Measurements from ENCODE around the gene CRYBA2.

CRYBA2 gene

DNA sequence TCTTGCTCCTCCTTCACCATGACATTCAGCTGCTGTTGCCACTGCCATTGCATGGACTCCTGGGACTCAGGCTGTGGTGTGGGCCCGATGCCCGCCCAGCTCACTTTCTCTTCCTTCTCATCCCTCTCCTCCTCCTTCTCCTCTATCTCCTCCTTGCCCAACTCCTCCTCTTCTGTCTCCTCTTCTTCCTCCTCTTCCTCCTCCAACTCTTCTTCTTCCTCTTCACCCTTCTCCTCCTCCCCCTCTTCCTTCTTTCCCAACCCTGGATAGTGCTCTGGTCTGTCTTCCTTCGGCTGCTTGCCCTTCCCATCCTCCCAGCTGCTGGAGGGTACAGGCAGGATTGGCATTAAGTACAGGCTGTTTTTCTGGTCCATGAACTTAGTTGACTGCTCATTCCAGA, 10.8 kb upstream of the CRYBA2 start:
- in situ Hi-C loops (cut with HindIII; ENCODE audit: low pct_ligation_motif_present, low sequenced_read_pairs): no loop called here
- Histone ChIP-seq H3K4me3 (ENCODE audit: low read depth, low read length) (no peak overlapping the region), H3K36me3 (replicated peaks) (no peaks in the 10 kb centered on the region), H3K27me3 (replicated peaks) (peaks cover 59% of the 10 kb centered on the region), H3K27ac (no peak overlapping the region)
- no peak for DNase-seq
- TF ChIP-seq, protein P1, sequence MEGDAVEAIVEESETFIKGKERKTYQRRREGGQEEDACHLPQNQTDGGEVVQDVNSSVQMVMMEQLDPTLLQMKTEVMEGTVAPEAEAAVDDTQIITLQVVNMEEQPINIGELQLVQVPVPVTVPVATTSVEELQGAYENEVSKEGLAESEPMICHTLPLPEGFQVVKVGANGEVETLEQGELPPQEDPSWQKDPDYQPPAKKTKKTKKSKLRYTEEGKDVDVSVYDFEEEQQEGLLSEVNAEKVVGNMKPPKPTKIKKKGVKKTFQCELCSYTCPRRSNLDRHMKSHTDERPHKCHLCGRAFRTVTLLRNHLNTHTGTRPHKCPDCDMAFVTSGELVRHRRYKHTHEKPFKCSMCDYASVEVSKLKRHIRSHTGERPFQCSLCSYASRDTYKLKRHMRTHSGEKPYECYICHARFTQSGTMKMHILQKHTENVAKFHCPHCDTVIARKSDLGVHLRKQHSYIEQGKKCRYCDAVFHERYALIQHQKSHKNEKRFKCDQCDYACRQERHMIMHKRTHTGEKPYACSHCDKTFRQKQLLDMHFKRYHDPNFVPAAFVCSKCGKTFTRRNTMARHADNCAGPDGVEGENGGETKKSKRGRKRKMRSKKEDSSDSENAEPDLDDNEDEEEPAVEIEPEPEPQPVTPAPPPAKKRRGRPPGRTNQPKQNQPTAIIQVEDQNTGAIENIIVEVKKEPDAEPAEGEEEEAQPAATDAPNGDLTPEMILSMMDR (IDR thresholded peaks at IDR 0.05; ENCODE audit: low read depth, low read length, missing control alignments): no peak

DNA sequence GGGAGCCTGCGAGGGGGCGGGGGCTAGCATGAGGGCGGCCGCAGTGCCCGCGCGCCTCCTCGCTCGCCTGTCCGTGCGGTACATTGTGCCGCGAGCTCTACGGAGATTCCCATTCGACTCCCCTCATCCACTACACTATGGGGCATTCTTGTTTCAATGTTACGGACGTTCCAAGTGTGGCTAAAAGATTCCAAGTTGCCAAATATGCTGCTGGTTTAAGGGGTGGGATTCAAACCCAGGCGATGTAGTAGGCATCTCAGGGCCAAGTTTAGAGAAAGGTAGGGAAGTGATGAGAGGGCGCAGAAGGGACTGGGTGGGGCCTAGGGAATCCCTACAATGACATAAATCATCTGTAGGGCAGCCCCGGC, 10.0 kb upstream of the CRYBA2 start:
- peaks cover 65% of the 10 kb centered on the region for H3K27me3 ChIP-seq (replicated peaks)
- in situ Hi-C loops (cut with HindIII; ENCODE audit: low pct_ligation_motif_present, low sequenced_read_pairs): no loop called here

DNA sequence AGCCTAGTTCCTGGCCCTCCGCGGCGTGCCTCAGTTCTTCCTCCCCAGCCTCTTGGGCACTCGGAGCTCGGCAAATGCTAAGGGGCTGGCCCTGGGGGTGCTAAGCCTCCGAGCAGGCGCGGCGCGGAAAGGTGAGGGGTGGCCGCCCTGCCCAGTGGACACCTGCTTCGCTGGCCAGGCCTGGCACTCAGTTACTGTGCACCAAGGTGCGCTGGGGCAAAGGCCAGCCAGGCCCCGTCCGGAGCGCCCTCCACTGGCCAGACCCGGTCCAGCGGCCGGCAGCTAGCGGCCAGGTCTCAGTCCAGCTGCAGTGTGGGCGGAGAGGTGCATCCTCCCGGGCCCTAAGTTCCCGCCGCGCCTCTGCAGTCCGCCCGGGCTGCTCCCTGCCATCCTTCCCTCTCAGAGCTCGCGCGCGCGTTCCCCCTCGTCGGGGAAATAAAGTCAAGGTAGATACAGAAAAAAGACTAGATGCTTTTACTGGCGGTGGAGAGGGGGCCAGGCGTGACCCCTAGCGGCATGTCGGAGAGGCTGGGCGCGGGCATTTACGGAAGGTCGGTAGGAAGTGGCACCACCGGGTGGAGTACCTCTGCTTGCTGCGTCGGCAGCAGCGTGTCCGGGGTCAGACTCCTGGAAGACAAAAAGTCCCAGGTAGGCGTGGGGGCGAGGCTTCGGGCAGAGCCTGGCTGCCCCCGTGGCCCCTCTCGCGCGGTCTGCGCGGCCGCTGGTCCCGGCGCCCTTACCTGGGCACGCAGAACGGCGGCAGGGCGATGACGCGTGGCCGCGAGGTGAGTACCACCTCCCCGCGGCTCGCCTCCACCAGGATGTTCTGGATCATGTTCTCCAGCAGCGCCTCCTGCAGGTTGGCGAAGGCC, 9.4 kb upstream of the CRYBA2 start:
- DNase-seq: peak; percentile 15
- H3K27me3 ChIP-seq (replicated peaks): peaks cover 66% of the 10 kb centered on the region
- in situ Hi-C loops (cut with HindIII; ENCODE audit: low pct_ligation_motif_present, low sequenced_read_pairs): no loop called here
- TF ChIP-seq, protein P1 (IDR thresholded peaks at IDR 0.05; ENCODE audit: low read depth, low read length, missing control alignments): peak; percentile 41
- no peak overlapping the region for H3K4me3 ChIP-seq (ENCODE audit: low read depth, low read length)
- H3K36me3 ChIP-seq (replicated peaks): no peaks in the 10 kb centered on the region
- H3K27ac ChIP-seq: no peak overlapping the region

More for the DNA sequence above, 10.0 kb upstream of the CRYBA2 start:
- DNase-seq: no peak
- Histone ChIP-seq H3K27ac (no peak overlapping the region), H3K4me3 (ENCODE audit: low read depth, low read length) (no peak overlapping the region), H3K36me3 (replicated peaks) (no peaks in the 10 kb centered on the region)
- TF ChIP-seq, protein P1 (IDR thresholded peaks at IDR 0.05; ENCODE audit: low read depth, low read length, missing control alignments): peak; percentile 44

DNA sequence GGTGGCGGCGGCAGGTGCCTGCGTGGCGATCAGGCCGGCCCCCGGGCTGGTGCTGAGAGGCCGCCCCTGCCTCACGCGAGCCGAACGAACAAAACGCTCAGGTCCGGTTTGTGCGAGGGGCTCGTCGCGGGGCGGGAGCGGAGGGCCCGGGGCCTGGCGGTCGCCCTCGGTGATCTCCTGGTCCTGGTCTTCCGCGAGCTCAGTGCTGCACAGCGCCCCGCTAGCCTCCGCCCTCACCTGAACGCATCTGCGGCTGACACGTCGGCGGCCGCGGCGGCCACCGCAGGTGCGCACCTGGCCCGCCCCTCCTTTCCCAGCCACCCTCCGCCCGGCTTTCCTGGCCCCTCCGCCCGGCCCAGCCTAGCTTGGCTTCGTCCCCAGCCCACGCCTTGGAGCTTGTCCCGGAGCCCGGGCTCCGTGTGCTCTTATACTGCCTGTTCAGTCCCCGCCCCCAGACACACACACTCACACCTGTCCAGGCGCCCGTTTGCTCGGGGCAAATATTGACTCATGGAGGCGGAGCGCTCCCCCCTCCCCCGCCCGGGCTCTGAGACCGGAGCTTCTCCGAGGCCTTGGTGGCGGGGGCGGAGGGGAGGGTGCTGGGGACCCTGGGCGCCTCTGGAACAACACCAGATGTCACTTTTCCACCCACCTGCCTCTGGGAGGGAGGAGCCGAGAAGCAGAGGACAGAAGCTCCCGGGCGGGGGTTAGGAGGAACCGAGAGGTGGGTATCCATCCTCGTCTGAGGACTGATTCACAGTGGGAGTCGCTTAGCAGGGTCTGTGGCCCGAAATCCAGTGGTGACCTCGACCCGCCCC, 8.6 kb upstream of the CRYBA2 start:
- no peak for DNase-seq
- H3K27me3 ChIP-seq (replicated peaks): peaks cover 74% of the 10 kb centered on the region
- H3K4me3 ChIP-seq (ENCODE audit: low read depth, low read length): no peak overlapping the region
- TF ChIP-seq, protein P1 (IDR thresholded peaks at IDR 0.05; ENCODE audit: low read depth, low read length, missing control alignments): no peak
- in situ Hi-C loops (cut with HindIII; ENCODE audit: low pct_ligation_motif_present, low sequenced_read_pairs): no loop called here
- H3K36me3 ChIP-seq (replicated peaks): no peaks in the 10 kb centered on the region
- no peak overlapping the region for H3K27ac ChIP-seq

DNA sequence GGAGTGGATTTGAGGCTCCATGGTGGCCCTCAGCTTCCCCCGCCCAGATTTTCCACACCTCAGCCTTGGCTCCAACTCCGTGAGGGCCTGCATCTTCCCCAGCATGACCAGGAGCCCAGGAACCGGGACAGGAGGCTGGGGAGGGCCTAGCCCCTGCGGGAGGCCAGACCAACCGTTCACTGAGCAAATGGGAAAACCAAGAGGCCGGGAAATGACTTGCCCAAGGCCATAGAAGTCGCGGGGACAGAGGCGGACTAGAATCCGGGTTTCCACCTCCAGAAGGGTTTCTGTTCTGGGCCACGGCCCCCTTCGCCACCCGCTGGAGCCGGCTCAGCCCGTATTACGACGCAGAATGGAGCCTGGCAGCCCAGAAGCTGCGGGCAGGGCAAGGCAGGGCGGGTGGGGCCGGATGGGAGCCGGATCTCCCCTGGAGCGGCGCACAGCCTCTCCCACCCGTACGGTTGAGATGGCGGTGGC, 7.9 kb upstream of the CRYBA2 start:
- no peak overlapping the region for H3K27ac ChIP-seq
- no peaks in the 10 kb centered on the region for H3K36me3 ChIP-seq (replicated peaks)
- H3K27me3 ChIP-seq (replicated peaks): peaks cover 80% of the 10 kb centered on the region
- in situ Hi-C loops (cut with HindIII; ENCODE audit: low pct_ligation_motif_present, low sequenced_read_pairs): no loop called here
- H3K4me3 ChIP-seq (ENCODE audit: low read depth, low read length): no peak overlapping the region
- no peak for DNase-seq
- TF ChIP-seq, protein P1 (IDR thresholded peaks at IDR 0.05; ENCODE audit: low read depth, low read length, missing control alignments): no peak
